ENCODE measurements around the gene ZNRF1. TPM values are rescaled to one million over a fixed set of nuclear protein-coding genes. Genes with fewer than 3 reads are reported as not detected.
"Not testable (repeated sequence)": the region's sequence is repeated elsewhere in the genome, so short reads cannot be mapped to it uniquely, and the experiment has no call there.

The ZNRF1 gene
- total RNA-seq, 2 donors from 2014 or later: 9.3 to 21.4 TPM

GRCh38 chr16:75012380-75013081 lies 13.7 kb downstream of the ZNRF1 start:
- intact Hi-C loops (cut with DNase I): no loop called here
- no peak for DNase-seq

GRCh38 chr16:75013123-75013522 lies 14.3 kb downstream of the ZNRF1 start:
- intact Hi-C loops (cut with DNase I); ATAC-seq; H3K9me3 ChIP-seq; H3K4me3 ChIP-seq; DNase-seq; H3K36me3 ChIP-seq (replicated peaks in 1 of 2; ENCODE audit: insufficient read depth in 1 of 2, low read depth in 2 of 2); H3K27me3 ChIP-seq: not testable (repeated sequence)
- Histone ChIP-seq H3K4me1 (peaks cover 11% of the 10 kb centered on the region), H3K27ac (peak overlapping the region in 1 of 4 donors; percentile 69)
- WGBS, 2 donors: 85 to 89% methylated on average over 6 of the region's 6 CpGs

More at GRCh38 chr16:75012380-75013081, 13.7 kb downstream of the ZNRF1 start:
- 58 to 71% methylated on average over 8 of the region's 8 CpGs for WGBS, 2 donors
- ATAC-seq: no peak
- Histone ChIP-seq H3K27me3 (no peaks in the 10 kb centered on the region), H3K4me1 (peaks cover 11% of the 10 kb centered on the region), H3K4me3 (no peak overlapping the region), H3K36me3 (replicated peaks in 1 of 2; ENCODE audit: insufficient read depth in 1 of 2, low read depth in 2 of 2) (no peaks in the 10 kb centered on the region), H3K27ac (peak overlapping the region in 3 of 4 donors; percentile 6 to 69 (median 69)), H3K9me3 (no peaks in the 10 kb centered on the region)
- no peak for TF ChIP-seq POLR2A (IDR thresholded peaks at IDR 0.05)
- TF ChIP-seq, protein P1, sequence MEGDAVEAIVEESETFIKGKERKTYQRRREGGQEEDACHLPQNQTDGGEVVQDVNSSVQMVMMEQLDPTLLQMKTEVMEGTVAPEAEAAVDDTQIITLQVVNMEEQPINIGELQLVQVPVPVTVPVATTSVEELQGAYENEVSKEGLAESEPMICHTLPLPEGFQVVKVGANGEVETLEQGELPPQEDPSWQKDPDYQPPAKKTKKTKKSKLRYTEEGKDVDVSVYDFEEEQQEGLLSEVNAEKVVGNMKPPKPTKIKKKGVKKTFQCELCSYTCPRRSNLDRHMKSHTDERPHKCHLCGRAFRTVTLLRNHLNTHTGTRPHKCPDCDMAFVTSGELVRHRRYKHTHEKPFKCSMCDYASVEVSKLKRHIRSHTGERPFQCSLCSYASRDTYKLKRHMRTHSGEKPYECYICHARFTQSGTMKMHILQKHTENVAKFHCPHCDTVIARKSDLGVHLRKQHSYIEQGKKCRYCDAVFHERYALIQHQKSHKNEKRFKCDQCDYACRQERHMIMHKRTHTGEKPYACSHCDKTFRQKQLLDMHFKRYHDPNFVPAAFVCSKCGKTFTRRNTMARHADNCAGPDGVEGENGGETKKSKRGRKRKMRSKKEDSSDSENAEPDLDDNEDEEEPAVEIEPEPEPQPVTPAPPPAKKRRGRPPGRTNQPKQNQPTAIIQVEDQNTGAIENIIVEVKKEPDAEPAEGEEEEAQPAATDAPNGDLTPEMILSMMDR (IDR thresholded peaks at IDR 0.05): no peak

- no peaks in the 10 kb centered on the region for H3K27me3 ChIP-seq
- no peak for TF ChIP-seq POLR2A (IDR thresholded peaks at IDR 0.05)
- TF ChIP-seq, protein P1 (IDR thresholded peaks at IDR 0.05): no peak
- WGBS, 2 donors: 38 to 94% methylated on average over 2 of the region's 2 CpGs
- ATAC-seq: no peak
- H3K36me3 ChIP-seq (replicated peaks in 1 of 2; ENCODE audit: insufficient read depth in 1 of 2, low read depth in 2 of 2): no peaks in the 10 kb centered on the region
- H3K27ac ChIP-seq: no peak overlapping the region
- peaks cover 11% of the 10 kb centered on the region for H3K4me1 ChIP-seq
- intact Hi-C loops (cut with DNase I): no loop called here
- no peak for DNase-seq
- H3K4me3 ChIP-seq: no peak overlapping the region
- no peaks in the 10 kb centered on the region for H3K9me3 ChIP-seq
Observed at GRCh38 chr16:75014318-75014717, 15.5 kb downstream of the ZNRF1 start.

DNA sequence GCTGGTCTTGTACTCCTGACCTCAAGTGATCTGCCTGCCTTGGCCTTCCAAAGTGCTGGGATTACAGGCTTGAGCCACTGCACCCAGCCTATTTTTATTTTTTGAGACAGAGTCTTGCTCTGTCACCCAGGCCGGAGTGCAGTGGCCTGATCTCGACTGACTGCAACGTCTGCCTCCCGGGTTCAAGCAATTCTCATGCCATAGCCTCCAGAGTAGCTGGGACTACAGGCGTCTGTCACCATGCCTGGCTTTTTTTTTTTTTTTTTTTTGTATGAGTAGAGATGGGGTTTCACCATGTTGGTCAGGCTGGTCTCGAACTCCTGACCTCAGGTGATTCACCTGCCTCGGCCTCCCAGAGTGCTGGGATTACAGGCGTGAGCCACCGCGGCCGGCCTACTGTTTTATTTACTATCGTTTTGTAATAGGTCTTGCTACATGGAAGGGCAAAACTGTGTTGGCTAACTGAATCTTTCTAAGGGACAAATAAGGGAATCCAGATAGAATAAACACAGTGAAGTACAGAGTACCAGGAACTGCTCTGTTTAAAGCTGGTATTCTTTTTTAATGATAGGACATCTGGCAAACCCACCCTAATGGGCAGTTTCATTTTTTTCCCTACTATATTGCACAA lies 17.7 kb downstream of the ZNRF1 start:
- DNase-seq; H3K4me3 ChIP-seq; H3K9me3 ChIP-seq; ATAC-seq; H3K27me3 ChIP-seq; H3K27ac ChIP-seq; H3K4me1 ChIP-seq; intact Hi-C loops (cut with DNase I); H3K36me3 ChIP-seq (replicated peaks in 1 of 2; ENCODE audit: insufficient read depth in 1 of 2, low read depth in 2 of 2): not testable (repeated sequence)
- 93 to 97% methylated on average over 12 of the region's 12 CpGs for WGBS, 2 donors

DNA sequence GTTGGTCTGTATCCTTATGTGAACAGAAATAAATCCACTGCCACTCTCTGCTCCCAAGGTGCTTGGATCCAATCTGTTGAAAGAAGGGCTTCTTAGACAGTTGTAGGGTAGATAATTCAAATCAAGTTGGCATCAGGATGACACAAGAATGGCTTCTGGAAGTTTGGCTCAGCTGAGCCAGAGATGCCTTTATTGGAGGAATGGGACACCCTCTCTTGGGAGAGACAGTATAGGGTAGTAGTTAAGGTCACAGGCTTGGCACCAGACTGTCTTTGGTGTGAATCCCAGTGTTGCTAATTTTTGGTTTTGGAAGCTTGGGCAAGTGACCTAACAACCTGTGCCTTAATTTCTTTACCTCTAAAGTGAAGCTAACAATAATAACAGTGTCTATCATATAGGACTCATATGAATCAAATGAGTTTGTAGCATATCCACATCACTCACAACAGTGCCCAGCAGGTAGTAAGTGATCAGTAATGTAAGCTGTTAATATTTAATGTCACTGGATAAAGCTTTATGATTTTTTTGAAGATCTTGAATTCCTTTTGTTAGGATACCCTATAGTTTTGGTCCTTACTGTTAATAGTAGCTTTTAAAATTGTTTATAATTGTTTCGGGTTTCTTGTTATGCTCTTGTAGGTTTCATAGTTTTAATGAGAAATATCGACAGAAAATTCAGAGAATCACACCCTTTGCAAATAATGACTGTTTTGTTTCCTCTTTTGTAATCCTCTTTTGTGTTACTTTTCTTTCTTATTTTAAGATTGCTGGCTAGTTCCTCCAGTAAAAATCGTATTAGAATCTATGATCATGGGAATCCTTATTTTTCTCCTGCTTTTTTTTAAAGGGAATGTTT lies 19.1 kb downstream of the ZNRF1 start:
- Histone ChIP-seq H3K4me1 (no peaks in the 10 kb centered on the region), H3K27ac (no peak overlapping the region), H3K4me3 (no peak overlapping the region), H3K36me3 (replicated peaks in 1 of 2; ENCODE audit: insufficient read depth in 1 of 2, low read depth in 2 of 2) (no peaks in the 10 kb centered on the region), H3K27me3 (no peaks in the 10 kb centered on the region), H3K9me3 (no peaks in the 10 kb centered on the region)
- ATAC-seq: no peak
- no peak for TF ChIP-seq POLR2A (IDR thresholded peaks at IDR 0.05)
- TF ChIP-seq, protein P1 (IDR thresholded peaks at IDR 0.05): no peak
- DNase-seq: no peak
- 45 to 50% methylated on average over 3 of the region's 3 CpGs for WGBS, 2 donors
- intact Hi-C loops (cut with DNase I): no loop called here
